Endodermal cell (in vitro differentiated cells): Measurements from ENCODE around the gene DNTT. TPM values are rescaled to one million over a fixed set of nuclear protein-coding genes. Genes with fewer than 3 reads are reported as not detected.

Source experiments
- DNase-seq: peaks from one replicate; pipeline ENCODE4 v3.0.0-alpha.2; 2017
- H3K27ac ChIP-seq: 2 replicates; pipeline ENCODE4 v1.5.1; 2013; ENCODE audit warnings: mild to moderate bottlenecking, low read depth, low read length, moderate library complexity
- H3K27me3 ChIP-seq: 2 replicates; pipeline ENCODE4 v1.6.1; 2013; ENCODE audit warnings: mild to moderate bottlenecking, low read length, moderate library complexity; ENCODE audit not compliant: insufficient read depth, control insufficient read depth, poor library complexity, severe bottlenecking
- H3K36me3 ChIP-seq: 2 replicates; pipeline ENCODE4 v1.7.0; 2013; ENCODE audit warnings: mild to moderate bottlenecking, low read length, moderate library complexity; ENCODE audit not compliant: control insufficient read depth, insufficient read depth
- H3K4me1 ChIP-seq: one replicate; pipeline ENCODE4 v1.7.0; 2013; ENCODE audit warnings: low read length; ENCODE audit not compliant: control insufficient read depth, insufficient read depth
- H3K4me3 ChIP-seq: 2 replicates; pipeline ENCODE4 v1.5.1; 2013; ENCODE audit warnings: mild to moderate bottlenecking, low read length, moderate library complexity
- H3K9ac ChIP-seq: 2 replicates; pipeline ENCODE4 v1.6.1; 2013; ENCODE audit warnings: mild to moderate bottlenecking, low read length, moderate library complexity; ENCODE audit not compliant: poor library complexity, severe bottlenecking; ENCODE audit errors: extremely low read depth
- H3K9me3 ChIP-seq: 2 replicates; pipeline ENCODE4 v1.6.1; 2013; ENCODE audit warnings: mild to moderate bottlenecking, low read length, moderate library complexity; ENCODE audit not compliant: control insufficient read depth
- H3K27ac Mint-ChIP-seq: 2 replicates; pipeline ENCODE4 v1.8.0; 2020; ENCODE audit warnings: mixed read lengths
- H3K27me3 Mint-ChIP-seq: 2 replicates; pipeline ENCODE4 v1.8.0; 2021; ENCODE audit warnings: mild to moderate bottlenecking, mixed read lengths; ENCODE audit not compliant: insufficient read depth
- H3K36me3 Mint-ChIP-seq: 2 replicates; pipeline ENCODE4 v1.8.0; 2020; ENCODE audit warnings: low read depth, mixed read lengths
- H3K4me1 Mint-ChIP-seq: 2 replicates; pipeline ENCODE4 v1.8.0; 2020; ENCODE audit warnings: mixed read lengths
- H3K4me3 Mint-ChIP-seq: 2 replicates; pipeline ENCODE4 v1.8.0; 2020; ENCODE audit warnings: mild to moderate bottlenecking, moderate library complexity, mixed read lengths
- H3K9me3 Mint-ChIP-seq: 2 replicates; pipeline ENCODE4 v1.8.0; 2020; ENCODE audit warnings: mild to moderate bottlenecking, mixed read lengths
- WGBS, 2 experiments: methylation state at CpG; one replicate each; pipeline versions ENCODE4 v1.1.5 to v1.1.7; 2013; ENCODE audit warnings: missing lambda C conversion rate in 2 of 2, mixed read lengths in 1 of 2; ENCODE audit not compliant: insufficient coverage in 1 of 2, insufficient read length in 1 of 2; 5-methylcytosine and 5-hydroxymethylcytosine counted together
- total RNA-seq, 2 donors: library from RNA; stranded (reverse); fragmentation: NEBNext Ultra II Directional in 1 of 2; extraction: Animal tissue kit (Norgen Biotek cat#: 25700) in 1 of 2; gene quantifications; 2 replicates in 1 of 2; 3 replicates in 1 of 2; pipeline ENCODE4 v1.2.1, GENCODE V29; 2021
- TF ChIP-seq, protein P1 (sequence below): fragments of 200-600 bp; sonication (generic); conservative IDR thresholded peaks from 2 replicates; pipeline ENCODE4 v1.5.0; 2021; ENCODE audit warnings: antibody characterized with exemption, mild to moderate bottlenecking

Gene DNTT
- total RNA-seq, 2 donors from 2014 or later = not detected

DNA sequence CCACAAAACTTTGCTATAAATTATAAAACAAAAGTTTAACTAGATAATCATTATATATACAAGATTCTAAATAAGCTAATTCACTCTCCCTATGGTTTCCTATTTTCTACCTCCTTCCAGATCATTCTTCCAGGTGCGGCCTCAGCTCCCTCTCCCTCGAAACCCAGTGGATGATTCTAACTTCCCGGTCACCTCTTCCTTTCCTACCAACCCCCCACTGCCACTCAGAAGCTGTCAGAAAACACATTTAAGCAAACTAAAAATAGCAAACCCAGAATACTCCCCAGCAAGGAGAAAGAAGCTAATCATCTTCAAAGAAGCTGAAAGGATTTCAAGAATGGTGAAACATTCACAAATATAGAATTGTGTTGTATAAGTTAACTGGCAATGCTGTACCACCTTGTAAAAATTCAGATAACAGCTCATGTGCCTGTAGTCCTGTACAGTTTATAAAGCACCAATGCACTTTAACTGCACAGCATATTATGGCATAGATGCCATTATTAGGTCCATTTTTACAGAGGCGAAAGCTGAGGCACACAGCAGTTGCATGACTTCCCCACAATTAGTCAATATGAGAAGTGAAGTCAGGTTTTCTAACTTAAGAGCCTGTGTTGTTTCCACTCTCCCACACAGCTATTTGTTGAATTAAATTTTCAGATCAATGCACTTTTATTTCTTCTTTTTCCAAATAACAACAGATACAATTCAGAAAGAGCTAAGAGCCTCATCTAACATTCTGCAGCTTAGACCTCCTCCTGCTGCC is 13.7 kb upstream of the DNTT start:
- TF ChIP-seq, protein P1, sequence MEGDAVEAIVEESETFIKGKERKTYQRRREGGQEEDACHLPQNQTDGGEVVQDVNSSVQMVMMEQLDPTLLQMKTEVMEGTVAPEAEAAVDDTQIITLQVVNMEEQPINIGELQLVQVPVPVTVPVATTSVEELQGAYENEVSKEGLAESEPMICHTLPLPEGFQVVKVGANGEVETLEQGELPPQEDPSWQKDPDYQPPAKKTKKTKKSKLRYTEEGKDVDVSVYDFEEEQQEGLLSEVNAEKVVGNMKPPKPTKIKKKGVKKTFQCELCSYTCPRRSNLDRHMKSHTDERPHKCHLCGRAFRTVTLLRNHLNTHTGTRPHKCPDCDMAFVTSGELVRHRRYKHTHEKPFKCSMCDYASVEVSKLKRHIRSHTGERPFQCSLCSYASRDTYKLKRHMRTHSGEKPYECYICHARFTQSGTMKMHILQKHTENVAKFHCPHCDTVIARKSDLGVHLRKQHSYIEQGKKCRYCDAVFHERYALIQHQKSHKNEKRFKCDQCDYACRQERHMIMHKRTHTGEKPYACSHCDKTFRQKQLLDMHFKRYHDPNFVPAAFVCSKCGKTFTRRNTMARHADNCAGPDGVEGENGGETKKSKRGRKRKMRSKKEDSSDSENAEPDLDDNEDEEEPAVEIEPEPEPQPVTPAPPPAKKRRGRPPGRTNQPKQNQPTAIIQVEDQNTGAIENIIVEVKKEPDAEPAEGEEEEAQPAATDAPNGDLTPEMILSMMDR = no peak
- DNase-seq = no peak
- Histone ChIP-seq H3K9ac (no peak overlapping the region), H3K9me3 (no peaks in the 10 kb centered on the region), H3K4me3 (no peak overlapping the region), H3K27ac (no peak overlapping the region), H3K27me3 (peaks cover 14% of the 10 kb centered on the region), H3K4me1 (no peaks in the 10 kb centered on the region), H3K36me3 (no peaks in the 10 kb centered on the region)
- 80 to 86% methylated on average over 2 to 4 of the region's 4 CpGs for WGBS, 2 experiments
- Mint-ChIP-seq H3K4me1 (peaks cover 2% of the 10 kb centered on the region), H3K27ac (no peak overlapping the region), H3K36me3 (no peaks in the 10 kb centered on the region), H3K9me3 (no peaks in the 10 kb centered on the region), H3K27me3 (no peaks in the 10 kb centered on the region), H3K4me3 (no peak overlapping the region)

DNA sequence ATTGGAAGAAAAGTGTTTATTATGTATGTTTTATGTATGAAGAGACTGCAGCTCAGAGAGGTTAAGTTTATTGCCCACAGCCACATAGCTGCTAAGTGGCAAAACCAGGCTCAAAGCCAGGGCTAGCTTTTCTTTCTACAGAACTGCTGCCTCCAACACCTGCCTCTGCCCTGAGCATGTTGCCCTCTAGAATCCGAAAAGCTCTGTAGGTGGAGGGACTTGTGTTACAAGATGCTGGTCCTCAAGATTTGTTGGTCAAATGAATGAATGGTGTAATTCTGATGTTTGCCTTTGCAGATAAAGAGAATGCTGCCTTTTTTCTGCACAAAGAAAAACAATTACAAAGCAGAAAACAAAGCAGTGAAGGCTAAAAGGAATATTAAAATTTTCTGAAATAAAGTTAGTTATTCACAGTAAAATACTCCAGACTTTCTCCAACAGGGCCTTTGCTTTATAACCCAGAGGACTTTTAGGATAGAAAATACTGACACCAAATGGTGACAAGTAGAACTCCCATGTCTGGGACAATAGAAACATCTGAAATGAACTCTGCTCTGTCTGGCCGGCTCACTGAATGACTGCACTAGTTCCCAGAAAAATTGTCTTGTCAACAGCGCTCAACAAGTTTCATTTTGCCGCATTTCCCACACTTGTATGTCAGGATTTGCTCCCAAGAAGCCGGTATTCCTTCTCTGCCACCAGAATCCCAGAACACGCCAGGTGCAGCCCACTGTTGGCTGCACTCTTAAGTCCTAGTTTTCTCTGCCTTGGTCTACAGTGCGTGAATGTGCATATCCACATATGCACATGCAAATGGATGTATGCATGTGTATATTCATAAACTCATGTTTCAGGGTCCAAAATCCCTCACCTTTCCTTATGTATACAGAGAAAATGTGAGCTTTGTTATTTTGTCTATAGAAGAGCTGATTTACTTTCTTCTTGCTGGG is 11.0 kb upstream of the DNTT start:
- 61 to 62% methylated on average over 6 to 7 of the region's 7 CpGs for WGBS, 2 experiments
- Mint-ChIP-seq H3K9me3 (no peaks in the 10 kb centered on the region), H3K27me3 (no peaks in the 10 kb centered on the region), H3K36me3 (no peaks in the 10 kb centered on the region), H3K27ac (no peak overlapping the region), H3K4me3 (no peak overlapping the region), H3K4me1 (peaks cover 2% of the 10 kb centered on the region)
- H3K27me3 ChIP-seq = peaks cover 14% of the 10 kb centered on the region
- no peak overlapping the region for H3K4me3 ChIP-seq
- H3K4me1 ChIP-seq = no peaks in the 10 kb centered on the region
- TF ChIP-seq, protein P1 = peak; percentile 80
- H3K9ac ChIP-seq = no peak overlapping the region
- DNase-seq = peak; percentile 64
- H3K27ac ChIP-seq = no peak overlapping the region
- H3K36me3 ChIP-seq = no peaks in the 10 kb centered on the region
- H3K9me3 ChIP-seq = no peaks in the 10 kb centered on the region

DNA sequence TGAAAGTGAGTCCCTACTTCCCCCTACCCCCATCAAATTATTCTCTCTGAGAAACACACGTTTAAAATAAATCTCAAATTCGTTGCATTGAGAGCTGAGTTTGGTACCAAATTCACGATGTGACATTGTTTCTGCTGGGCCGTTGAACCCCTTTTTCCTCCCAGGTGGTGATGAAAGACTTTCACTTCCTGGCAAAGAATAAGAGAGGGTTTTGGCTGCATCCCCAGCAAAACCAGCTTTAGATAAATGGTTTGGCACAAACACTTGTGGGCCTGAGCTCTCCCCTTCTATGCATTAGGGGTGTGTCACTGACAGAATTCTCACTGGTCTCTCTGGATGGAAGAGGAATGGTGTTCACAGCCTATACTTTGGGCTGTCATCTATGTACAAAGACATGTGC is 8.8 kb upstream of the DNTT start:
- Mint-ChIP-seq H3K27me3 (no peaks in the 10 kb centered on the region), H3K36me3 (no peaks in the 10 kb centered on the region), H3K4me1 (peaks cover 3% of the 10 kb centered on the region), H3K27ac (no peak overlapping the region), H3K9me3 (no peaks in the 10 kb centered on the region), H3K4me3 (no peak overlapping the region)
- H3K4me1 ChIP-seq = no peaks in the 10 kb centered on the region
- H3K27ac ChIP-seq = no peak overlapping the region
- no peak overlapping the region for H3K9ac ChIP-seq
- H3K27me3 ChIP-seq = peaks cover 14% of the 10 kb centered on the region
- no peaks in the 10 kb centered on the region for H3K36me3 ChIP-seq
- H3K4me3 ChIP-seq = no peak overlapping the region
- 90 to 95% methylated on average over 4 of the region's 4 CpGs for WGBS, 2 experiments
- TF ChIP-seq, protein P1 = no peak
- DNase-seq = no peak
- H3K9me3 ChIP-seq = no peaks in the 10 kb centered on the region
